ENCODE measurements around the gene SIPA1L3. TPM values are rescaled to one million over a fixed set of nuclear protein-coding genes. Genes with fewer than 3 reads are reported as not detected.
A peak's percentile ranks its signal among the peaks of the same experiment; 100 is the strongest.

Gene SIPA1L3
- total and polyA plus RNA-seq, 8 donors: 2.9 to 211 (median 24.3) TPM

DNA sequence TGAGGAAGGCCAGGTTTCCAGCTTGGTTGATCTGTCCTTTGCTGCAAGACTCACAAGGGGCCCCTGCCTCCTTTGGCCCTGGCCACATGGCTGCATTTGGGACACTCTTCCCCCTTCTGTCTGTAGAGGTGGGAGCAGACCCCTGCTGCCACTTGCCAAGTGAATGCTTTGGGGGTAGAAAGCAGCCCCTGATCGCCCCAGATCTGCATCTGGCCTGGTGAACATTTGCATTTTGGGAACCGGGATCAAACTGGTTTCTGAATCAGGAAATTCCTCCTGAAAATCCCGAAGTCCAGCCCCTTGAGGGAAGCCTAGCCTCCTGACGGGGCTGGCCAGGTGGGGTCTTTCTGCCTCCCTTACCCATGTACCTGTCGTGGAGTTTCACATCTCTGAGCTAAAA, 302.1 kb downstream of the SIPA1L3 start:
- Histone ChIP-seq H3K4me1 (peaks cover 25 to 31% (median 29%) of the 10 kb centered on the region in 4 donors), H3K27ac (peak overlapping the region in 3 of 5 donors; percentile 26 to 77 (median 66)), H3K36me3 (peaks cover 3 to 34% (median 30%) of the 10 kb centered on the region in 4 donors), H3K9me3 (no peaks in the 10 kb centered on the region), H3K4me3 (peak overlapping the region; percentile 8 to 22 (median 19)), H3K27me3 (peaks cover 7 to 67% (median 37%) of the 10 kb centered on the region in 3 donors)
- intact Hi-C loops (cut with DNase I; ENCODE audit: low total_unique reads): no loop called here
- no peak for TF ChIP-seq POLR2AphosphoS5 (IDR thresholded peaks at IDR 0.05)
- TF ChIP-seq, protein P1, sequence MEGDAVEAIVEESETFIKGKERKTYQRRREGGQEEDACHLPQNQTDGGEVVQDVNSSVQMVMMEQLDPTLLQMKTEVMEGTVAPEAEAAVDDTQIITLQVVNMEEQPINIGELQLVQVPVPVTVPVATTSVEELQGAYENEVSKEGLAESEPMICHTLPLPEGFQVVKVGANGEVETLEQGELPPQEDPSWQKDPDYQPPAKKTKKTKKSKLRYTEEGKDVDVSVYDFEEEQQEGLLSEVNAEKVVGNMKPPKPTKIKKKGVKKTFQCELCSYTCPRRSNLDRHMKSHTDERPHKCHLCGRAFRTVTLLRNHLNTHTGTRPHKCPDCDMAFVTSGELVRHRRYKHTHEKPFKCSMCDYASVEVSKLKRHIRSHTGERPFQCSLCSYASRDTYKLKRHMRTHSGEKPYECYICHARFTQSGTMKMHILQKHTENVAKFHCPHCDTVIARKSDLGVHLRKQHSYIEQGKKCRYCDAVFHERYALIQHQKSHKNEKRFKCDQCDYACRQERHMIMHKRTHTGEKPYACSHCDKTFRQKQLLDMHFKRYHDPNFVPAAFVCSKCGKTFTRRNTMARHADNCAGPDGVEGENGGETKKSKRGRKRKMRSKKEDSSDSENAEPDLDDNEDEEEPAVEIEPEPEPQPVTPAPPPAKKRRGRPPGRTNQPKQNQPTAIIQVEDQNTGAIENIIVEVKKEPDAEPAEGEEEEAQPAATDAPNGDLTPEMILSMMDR (IDR thresholded peaks at IDR 0.05): no peak
- TF ChIP-seq POLR2A (IDR thresholded peaks at IDR 0.05): no peak
- no peak for TF ChIP-seq EP300 (IDR thresholded peaks at IDR 0.05)
- no peak for DNase-seq
- 25 to 30% (median 27%) methylated on average over 4 to 5 of the region's 5 CpGs for WGBS, 5 donors

DNA sequence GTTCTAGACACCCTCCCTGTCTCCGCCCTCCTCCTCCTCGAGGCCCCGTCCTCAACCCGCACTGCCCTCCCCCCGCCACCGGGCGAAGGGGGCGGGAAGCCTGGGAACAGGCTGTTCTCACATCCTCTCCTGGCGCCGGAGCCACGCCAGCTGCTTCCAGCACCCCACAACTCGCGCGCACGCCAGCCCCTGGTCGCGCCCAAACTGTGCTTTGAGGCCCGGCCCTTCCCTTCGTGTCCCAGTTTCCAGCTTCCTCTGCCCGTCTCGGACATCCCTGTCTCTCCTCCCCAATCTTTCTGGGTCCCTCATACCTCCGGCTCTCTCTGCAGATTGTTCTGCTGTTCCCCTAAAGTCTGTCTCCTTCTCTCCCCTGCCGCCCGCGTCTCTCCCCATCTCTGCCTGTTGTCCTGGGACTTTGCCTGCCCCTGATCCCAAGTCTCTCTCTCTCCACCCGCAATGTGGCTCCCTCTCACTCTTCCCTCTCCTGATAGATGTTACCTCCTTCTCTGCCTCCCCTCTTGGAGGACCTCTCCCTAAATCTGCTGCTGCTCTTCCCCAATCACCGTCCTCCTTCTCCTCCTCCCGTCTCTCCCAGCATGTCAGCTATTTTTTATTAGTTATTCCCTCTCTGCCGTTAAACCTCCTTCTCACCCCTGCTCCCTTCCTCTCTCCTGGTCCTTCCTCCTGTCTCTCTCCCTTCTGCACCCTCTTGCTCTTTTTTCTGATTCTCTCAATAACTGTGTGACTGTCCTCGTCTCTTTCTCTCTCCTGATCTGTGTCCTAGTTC, 302.9 kb downstream of the SIPA1L3 start:
- Histone ChIP-seq H3K9me3 (no peaks in the 10 kb centered on the region), H3K27ac (peak overlapping the region; percentile 10 to 77 (median 66)), H3K4me1 (peaks cover 25 to 31% (median 29%) of the 10 kb centered on the region in 4 donors), H3K4me3 (peak overlapping the region; percentile 8 to 22 (median 19)), H3K27me3 (peaks cover 7 to 74% (median 37%) of the 10 kb centered on the region in 3 donors), H3K36me3 (peaks cover 3 to 27% (median 23%) of the 10 kb centered on the region in 4 donors)
- 3 to 11% (median 8%) methylated on average over 29 to 30 of the region's 30 CpGs for WGBS, 5 donors
- peak; percentile 49 to 93 for DNase-seq
- TF ChIP-seq, protein P1 (IDR thresholded peaks at IDR 0.05): no peak
- peak in 1 of 3 donors; percentile 59 for TF ChIP-seq POLR2AphosphoS5 (IDR thresholded peaks at IDR 0.05)
- intact Hi-C loops (cut with DNase I; ENCODE audit: low total_unique reads): no loop called here

DNA sequence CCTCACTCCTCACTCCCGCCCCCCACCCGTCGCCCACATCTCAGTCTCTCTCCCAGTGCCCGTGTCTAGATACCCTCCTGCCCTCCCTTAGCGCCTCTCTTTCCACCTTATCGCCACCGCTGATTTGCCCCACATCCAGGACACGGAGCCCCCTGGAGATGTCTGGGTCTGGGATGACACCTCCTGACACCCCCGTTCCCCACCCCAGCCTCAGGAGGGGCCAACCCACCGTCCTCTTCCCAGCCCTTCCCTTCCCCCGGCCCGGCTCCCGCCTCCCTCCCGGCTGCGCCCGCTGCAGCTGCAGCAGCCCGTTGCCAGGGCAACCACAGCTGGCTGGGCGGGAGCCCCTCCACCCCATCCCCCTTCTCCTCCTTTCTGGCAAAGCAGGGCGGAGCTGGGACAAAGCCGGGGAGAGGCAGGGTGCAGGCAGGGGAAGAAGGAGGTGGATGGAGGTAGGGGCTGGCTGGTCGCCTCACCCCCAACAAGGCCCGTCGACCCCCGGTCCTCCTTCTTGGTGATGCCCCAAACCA, 303.5 kb downstream of the SIPA1L3 start:
- peak in 1 of 2 donors; percentile 95 for DNase-seq
- no peaks in the 10 kb centered on the region for H3K9me3 ChIP-seq
- H3K36me3 ChIP-seq: peaks cover 3 to 21% (median 16%) of the 10 kb centered on the region in 4 donors
- peak overlapping the region; percentile 14 to 22 (median 19) for H3K4me3 ChIP-seq
- H3K4me1 ChIP-seq: peaks cover 25 to 31% (median 29%) of the 10 kb centered on the region in 4 donors
- peaks cover 7 to 81% (median 37%) of the 10 kb centered on the region in 3 donors for H3K27me3 ChIP-seq
- intact Hi-C loops (cut with DNase I; ENCODE audit: low total_unique reads): no loop called here
- peak overlapping the region in 4 of 5 donors; percentile 63 to 77 (median 68) for H3K27ac ChIP-seq
- TF ChIP-seq EP300 (IDR thresholded peaks at IDR 0.05): no peak
- TF ChIP-seq, protein P1 (IDR thresholded peaks at IDR 0.05): no peak
- no peak for TF ChIP-seq POLR2A (IDR thresholded peaks at IDR 0.05)
- WGBS, 5 donors: 2 to 5% (median 3%) methylated on average over 23 to 24 of the region's 24 CpGs

DNA sequence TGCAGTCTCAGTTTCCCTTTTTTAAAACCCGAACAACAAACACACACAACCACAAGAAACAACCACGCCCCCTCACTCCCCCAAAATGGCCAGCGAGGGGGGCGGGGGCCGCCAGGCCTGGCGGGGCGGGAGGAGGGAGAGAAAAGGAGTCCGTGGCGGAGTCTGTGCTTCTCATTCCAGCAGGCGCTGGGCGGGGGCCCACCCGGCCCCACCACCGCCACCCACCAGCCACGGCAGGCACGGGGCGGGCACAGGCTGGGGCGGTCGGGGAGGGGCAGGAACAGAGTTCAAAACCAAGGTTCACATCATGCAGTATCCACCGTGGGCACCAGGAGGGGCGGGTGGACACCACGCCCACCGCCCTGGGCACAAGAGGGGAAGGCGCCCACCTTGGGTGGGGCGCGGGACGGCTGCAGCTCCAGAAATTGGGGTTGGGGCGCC, 304.2 kb downstream of the SIPA1L3 start:
- TF ChIP-seq POLR2A (IDR thresholded peaks at IDR 0.05) (no peak), EP300 (IDR thresholded peaks at IDR 0.05) (no peak), POLR2AphosphoS5 (IDR thresholded peaks at IDR 0.05) (no peak)
- TF ChIP-seq, protein P1 (IDR thresholded peaks at IDR 0.05): no peak
- 2 to 6% (median 4%) methylated on average over 23 to 27 of the region's 27 CpGs for WGBS, 5 donors
- peaks cover 25 to 31% (median 29%) of the 10 kb centered on the region in 4 donors for H3K4me1 ChIP-seq
- H3K4me3 ChIP-seq: peak overlapping the region in 3 of 4 donors; percentile 14 to 22 (median 21)
- no peaks in the 10 kb centered on the region for H3K9me3 ChIP-seq
- peak overlapping the region in 2 of 5 donors; percentile 66 to 77 for H3K27ac ChIP-seq
- peaks cover 7 to 88% (median 37%) of the 10 kb centered on the region in 3 donors for H3K27me3 ChIP-seq
- intact Hi-C loops (cut with DNase I; ENCODE audit: low total_unique reads): no loop called here
- peak in 1 of 2 donors; percentile 74 for DNase-seq
- H3K36me3 ChIP-seq: peaks cover 3 to 14% (median 10%) of the 10 kb centered on the region in 4 donors
